ENCODE data around the gene RNU6-1.

RNU6-1 gene

GRCh38 chr15:67870868-67871408 lies 31.1 kb upstream of the RNU6-1 start:
- no peak overlapping the region for H2BK12ac ChIP-seq (ENCODE audit: low read length)
- no peak overlapping the region for H4K12ac ChIP-seq (ENCODE audit: low read depth, low read length)
- H2BK5ac ChIP-seq (ENCODE audit: low read depth, low read length, poor library complexity): no peak overlapping the region
- H3K79me2 ChIP-seq (ENCODE audit: control insufficient read depth, insufficient read depth, low read length, poor library complexity): no peaks in the 10 kb centered on the region
- H3K4ac ChIP-seq (ENCODE audit: low read depth, low read length): no peak overlapping the region
- H3K18ac ChIP-seq (ENCODE audit: low read length): no peak overlapping the region
- H3K14ac ChIP-seq (ENCODE audit: low read length): no peak overlapping the region
- no peaks in the 10 kb centered on the region for H3K79me1 ChIP-seq (ENCODE audit: low read length)
- H2AK5ac ChIP-seq (ENCODE audit: low read length): no peak overlapping the region
- H4K91ac ChIP-seq (ENCODE audit: low read depth, low read length): no peak overlapping the region
- H4K8ac ChIP-seq (ENCODE audit: low read depth, low read length): no peak overlapping the region
- no peak for DNase-seq
- peaks cover 4% of the 10 kb centered on the region for H3K9me3 ChIP-seq (ENCODE audit: insufficient read depth, low read depth, low read length)
- H3K4me2 ChIP-seq (ENCODE audit: low read length): no peak overlapping the region
- H3K4me3 ChIP-seq (ENCODE audit: low read depth, low read length): no peak overlapping the region
- H3K36me3 ChIP-seq (ENCODE audit: control insufficient read depth in 1 of 2, insufficient read depth in 2 of 2, low read length in 2 of 2): no peaks in the 10 kb centered on the region
- H3K9ac ChIP-seq (ENCODE audit: low read length): no peak overlapping the region
- no peak overlapping the region for H2BK120ac ChIP-seq (ENCODE audit: insufficient read depth, low read length, poor library complexity)
- H3K4me1 ChIP-seq (ENCODE audit: control insufficient read depth in 1 of 2, insufficient read depth in 2 of 2, low read length in 2 of 2): no peaks in the 10 kb centered on the region
- no peak overlapping the region for H2AFZ ChIP-seq (ENCODE audit: insufficient read depth, low read length, poor library complexity)
- H3K27me3 ChIP-seq (ENCODE audit: insufficient read depth, low read length): no peaks in the 10 kb centered on the region
- H3K23ac ChIP-seq (ENCODE audit: low read length): no peak overlapping the region
- H3K27ac ChIP-seq (ENCODE audit: low read depth, low read length): no peak overlapping the region

DNA sequence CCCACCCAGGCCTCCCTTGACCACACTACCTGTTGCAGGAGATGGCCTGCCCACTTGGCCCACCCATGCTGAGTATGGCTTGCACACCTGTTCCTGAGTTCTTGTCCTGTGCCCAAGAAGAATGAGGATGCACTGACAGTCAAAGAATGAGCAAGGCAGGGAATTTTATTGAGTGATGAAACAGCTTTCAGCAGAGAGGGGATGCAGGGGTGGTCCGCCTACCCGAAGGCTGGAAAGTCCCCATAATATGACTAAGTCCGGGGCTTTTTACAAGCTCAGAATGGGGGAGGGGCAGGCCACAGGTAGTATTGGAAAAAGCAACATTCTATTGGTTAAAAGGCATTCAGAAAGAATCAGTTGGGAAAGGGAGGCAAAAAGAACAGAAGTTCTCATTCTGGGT lies 29.9 kb upstream of the RNU6-1 start:
- Histone ChIP-seq H3K23ac (ENCODE audit: low read length) (no peak overlapping the region), H3K4me1 (ENCODE audit: control insufficient read depth in 1 of 2, insufficient read depth in 2 of 2, low read length in 2 of 2) (no peaks in the 10 kb centered on the region), H3K36me3 (ENCODE audit: control insufficient read depth in 1 of 2, insufficient read depth in 2 of 2, low read length in 2 of 2) (no peaks in the 10 kb centered on the region), H4K8ac (ENCODE audit: low read depth, low read length) (no peak overlapping the region), H3K9me3 (ENCODE audit: insufficient read depth, low read depth, low read length) (peaks cover 4% of the 10 kb centered on the region), H2AFZ (ENCODE audit: insufficient read depth, low read length, poor library complexity) (no peak overlapping the region), H3K27ac (ENCODE audit: low read depth, low read length) (no peak overlapping the region), H4K12ac (ENCODE audit: low read depth, low read length) (no peak overlapping the region), H3K27me3 (ENCODE audit: insufficient read depth, low read length) (no peaks in the 10 kb centered on the region), H4K91ac (ENCODE audit: low read depth, low read length) (no peak overlapping the region), H3K9ac (ENCODE audit: low read length) (no peak overlapping the region), H2AK5ac (ENCODE audit: low read length) (no peak overlapping the region), H3K14ac (ENCODE audit: low read length) (no peak overlapping the region), H3K4me2 (ENCODE audit: low read length) (no peak overlapping the region), H3K79me1 (ENCODE audit: low read length) (no peaks in the 10 kb centered on the region), H2BK120ac (ENCODE audit: insufficient read depth, low read length, poor library complexity) (no peak overlapping the region), H2BK5ac (ENCODE audit: low read depth, low read length, poor library complexity) (no peak overlapping the region), H2BK12ac (ENCODE audit: low read length) (no peak overlapping the region), H3K4me3 (ENCODE audit: low read depth, low read length) (no peak overlapping the region), H3K79me2 (ENCODE audit: control insufficient read depth, insufficient read depth, low read length, poor library complexity) (no peaks in the 10 kb centered on the region), H3K4ac (ENCODE audit: low read depth, low read length) (no peak overlapping the region), H3K18ac (ENCODE audit: low read length) (no peak overlapping the region)
- WGBS (ENCODE audit: extremely low coverage, insufficient coverage, insufficient read length): no CpG with 5 or more reads among the region's 3 CpGs
- no peak for DNase-seq

- Histone ChIP-seq H4K8ac (ENCODE audit: low read depth, low read length) (no peak overlapping the region), H3K4me2 (ENCODE audit: low read length) (no peak overlapping the region), H2BK5ac (ENCODE audit: low read depth, low read length, poor library complexity) (no peak overlapping the region), H3K4ac (ENCODE audit: low read depth, low read length) (no peak overlapping the region), H2AFZ (ENCODE audit: insufficient read depth, low read length, poor library complexity) (no peak overlapping the region), H2BK12ac (ENCODE audit: low read length) (no peak overlapping the region), H3K14ac (ENCODE audit: low read length) (no peak overlapping the region), H4K91ac (ENCODE audit: low read depth, low read length) (no peak overlapping the region), H3K36me3 (ENCODE audit: control insufficient read depth in 1 of 2, insufficient read depth in 2 of 2, low read length in 2 of 2) (no peaks in the 10 kb centered on the region), H3K9ac (ENCODE audit: low read length) (no peak overlapping the region), H3K4me1 (ENCODE audit: control insufficient read depth in 1 of 2, insufficient read depth in 2 of 2, low read length in 2 of 2) (peaks cover 0 to 5% of the 10 kb centered on the region in 2 experiments), H3K23ac (ENCODE audit: low read length) (no peak overlapping the region), H3K4me3 (ENCODE audit: low read depth, low read length) (no peak overlapping the region), H3K9me3 (ENCODE audit: insufficient read depth, low read depth, low read length) (no peaks in the 10 kb centered on the region), H3K18ac (ENCODE audit: low read length) (no peak overlapping the region), H2AK5ac (ENCODE audit: low read length) (no peak overlapping the region), H3K27ac (ENCODE audit: low read depth, low read length) (no peak overlapping the region), H3K79me2 (ENCODE audit: control insufficient read depth, insufficient read depth, low read length, poor library complexity) (no peaks in the 10 kb centered on the region), H4K12ac (ENCODE audit: low read depth, low read length) (no peak overlapping the region), H2BK120ac (ENCODE audit: insufficient read depth, low read length, poor library complexity) (no peak overlapping the region), H3K79me1 (ENCODE audit: low read length) (peaks cover 4% of the 10 kb centered on the region), H3K27me3 (ENCODE audit: insufficient read depth, low read length) (no peaks in the 10 kb centered on the region)
- WGBS (ENCODE audit: extremely low coverage, insufficient coverage, insufficient read length): no CpG with 5 or more reads among the region's 4 CpGs
- no peak for DNase-seq
These were observed 25.9 kb upstream of the RNU6-1 start for GRCh38 chr15:67865766-67866165.

DNA sequence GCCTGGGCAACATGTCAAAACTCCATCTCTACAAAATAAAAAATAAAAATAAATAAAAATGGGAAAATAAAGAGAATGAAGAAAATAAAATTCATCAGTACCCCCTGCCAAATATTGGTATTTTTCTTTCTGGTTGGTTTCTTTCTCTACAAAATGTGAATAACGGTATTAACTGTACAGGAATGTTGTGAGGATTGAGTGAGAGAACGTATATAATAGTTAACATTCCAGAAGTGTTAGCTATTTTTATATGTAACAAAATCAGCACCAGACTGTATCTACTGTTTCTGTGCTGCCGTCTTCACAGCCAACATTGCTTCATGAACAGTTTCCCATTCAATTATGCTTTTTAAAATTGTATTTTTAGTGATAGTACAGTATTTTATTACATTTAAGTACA lies 25.5 kb upstream of the RNU6-1 start:
- H3K4me1 ChIP-seq (ENCODE audit: control insufficient read depth in 1 of 2, insufficient read depth in 2 of 2, low read length in 2 of 2): peaks cover 0 to 5% of the 10 kb centered on the region in 2 experiments
- H3K4ac ChIP-seq (ENCODE audit: low read depth, low read length): no peak overlapping the region
- H4K12ac ChIP-seq (ENCODE audit: low read depth, low read length): no peak overlapping the region
- no CpG with 5 or more reads among the region's 3 CpGs for WGBS (ENCODE audit: extremely low coverage, insufficient coverage, insufficient read length)
- no peak overlapping the region for H3K18ac ChIP-seq (ENCODE audit: low read length)
- H3K27ac ChIP-seq (ENCODE audit: low read depth, low read length): no peak overlapping the region
- no peak overlapping the region for H3K4me2 ChIP-seq (ENCODE audit: low read length)
- no peaks in the 10 kb centered on the region for H3K36me3 ChIP-seq (ENCODE audit: control insufficient read depth in 1 of 2, insufficient read depth in 2 of 2, low read length in 2 of 2)
- no peak overlapping the region for H4K8ac ChIP-seq (ENCODE audit: low read depth, low read length)
- H2AK5ac ChIP-seq (ENCODE audit: low read length): no peak overlapping the region
- no peaks in the 10 kb centered on the region for H3K27me3 ChIP-seq (ENCODE audit: insufficient read depth, low read length)
- no peak overlapping the region for H2BK120ac ChIP-seq (ENCODE audit: insufficient read depth, low read length, poor library complexity)
- no peak overlapping the region for H3K4me3 ChIP-seq (ENCODE audit: low read depth, low read length)
- no peaks in the 10 kb centered on the region for H3K9me3 ChIP-seq (ENCODE audit: insufficient read depth, low read depth, low read length)
- H2AFZ ChIP-seq (ENCODE audit: insufficient read depth, low read length, poor library complexity): no peak overlapping the region
- no peak for DNase-seq
- H2BK12ac ChIP-seq (ENCODE audit: low read length): no peak overlapping the region
- no peak overlapping the region for H3K14ac ChIP-seq (ENCODE audit: low read length)
- H3K9ac ChIP-seq (ENCODE audit: low read length): no peak overlapping the region
- no peak overlapping the region for H3K23ac ChIP-seq (ENCODE audit: low read length)
- peaks cover 4% of the 10 kb centered on the region for H3K79me1 ChIP-seq (ENCODE audit: low read length)
- H4K91ac ChIP-seq (ENCODE audit: low read depth, low read length): no peak overlapping the region
- no peak overlapping the region for H2BK5ac ChIP-seq (ENCODE audit: low read depth, low read length, poor library complexity)
- no peaks in the 10 kb centered on the region for H3K79me2 ChIP-seq (ENCODE audit: control insufficient read depth, insufficient read depth, low read length, poor library complexity)

Data from trophoblast cell (in vitro differentiated cells and primary cell).